ENCODE data around the gene DLGAP1.
"Not testable (repeated sequence)": the region's sequence is repeated elsewhere in the genome, so short reads cannot be mapped to it uniquely, and the experiment has no call there.

The DLGAP1 gene

GRCh38 chr18:3709205-3709604 lies 745.9 kb downstream of the DLGAP1 start:
- DNase-seq = no peak

- no peak for DNase-seq
Observed at GRCh38 chr18:3706279-3707097, 748.6 kb downstream of the DLGAP1 start.

GRCh38 chr18:3704556-3705344 lies 750.4 kb downstream of the DLGAP1 start:
- no peak for DNase-seq

GRCh38 chr18:3703732-3704176 lies 751.4 kb downstream of the DLGAP1 start:
- DNase-seq = peak; percentile 85

- peak; percentile 33 for DNase-seq
Observed at GRCh38 chr18:3699707-3700567, 755.2 kb downstream of the DLGAP1 start.

- DNase-seq = not testable (repeated sequence)
Observed at GRCh38 chr18:3694030-3694778, 760.9 kb downstream of the DLGAP1 start.

- no peak for DNase-seq
Observed at GRCh38 chr18:3693410-3693809, 761.7 kb downstream of the DLGAP1 start.

GRCh38 chr18:3692691-3693090 lies 762.4 kb downstream of the DLGAP1 start:
- no peak for DNase-seq

- peak; percentile 92 for DNase-seq
Observed at GRCh38 chr18:3692113-3692621, 762.9 kb downstream of the DLGAP1 start.

GRCh38 chr18:3691705-3692104 lies 763.4 kb downstream of the DLGAP1 start:
- DNase-seq = no peak

- DNase-seq = no peak
Observed at GRCh38 chr18:3690764-3691066, 764.4 kb downstream of the DLGAP1 start.

GRCh38 chr18:3689986-3690763 lies 764.9 kb downstream of the DLGAP1 start:
- no peak for DNase-seq

GRCh38 chr18:3689091-3689490 lies 766.0 kb downstream of the DLGAP1 start:
- DNase-seq = no peak

- DNase-seq = no peak
Observed at GRCh38 chr18:3688690-3689089, 766.4 kb downstream of the DLGAP1 start.

- peak; percentile 79 for DNase-seq
Observed at GRCh38 chr18:3683483-3683882, 771.6 kb downstream of the DLGAP1 start.

GRCh38 chr18:3682061-3682460 lies 773.0 kb downstream of the DLGAP1 start:
- DNase-seq = no peak

- DNase-seq = no peak
Observed at GRCh38 chr18:3679241-3679640, 775.9 kb downstream of the DLGAP1 start.

- no peak for DNase-seq
Observed at GRCh38 chr18:3675994-3676393, 779.1 kb downstream of the DLGAP1 start.

- DNase-seq = no peak
Observed at GRCh38 chr18:3675446-3675845, 779.7 kb downstream of the DLGAP1 start.

GRCh38 chr18:3671176-3671575 lies 783.9 kb downstream of the DLGAP1 start:
- DNase-seq = peak; percentile 92

GRCh38 chr18:3669376-3669775 lies 785.7 kb downstream of the DLGAP1 start:
- no peak for DNase-seq

Data from NCI-H510A treated with DMSO at 0.1 percent for 48 hours (cell line).